ENCODE results near the gene CHAC2.

GRCh38 chr2:53724536-53724935, 43.1 kb upstream of the CHAC2 start:
- TF ChIP-seq CTCF (IDR thresholded peaks at IDR 0.05 in 2 of 3, conservative IDR thresholded peaks at IDR 0.05 in 1 of 3; ENCODE audit: borderline replicate concordance in 1 of 3, insufficient read depth in 1 of 3, low read depth in 2 of 3, low read length in 2 of 3) (no peak), RAD21 (IDR thresholded peaks at IDR 0.05; ENCODE audit: low read depth) (no peak)
